Left lung (tissue), 10 donors: ENCODE data around the gene GPX2. TPM values are rescaled to one million over a fixed set of nuclear protein-coding genes. Genes with fewer than 3 reads are reported as not detected.

Experiments
- ATAC-seq: fragments of 200-7000 bp; cut with Tn5 transposase; one replicate; pipeline ENCODE4 v1.9.1; 2020; ENCODE audit warnings: moderate library complexity
- DNase-seq, 4 donors: peaks; one replicate each; pipeline ENCODE4 v3.0.0-alpha.2; 2013 to 2020
- H3K27ac ChIP-seq, 2 donors: fragments of 200-600 bp; sonication (generic) in 1 of 2; one replicate each; pipeline versions ENCODE4 v1.5.0 to v1.8.0; 2020 to 2021
- H3K27me3 ChIP-seq, 2 donors: fragments of 200-600 bp; sonication (generic) in 1 of 2; one replicate each; pipeline versions ENCODE4 v1.5.0 to v1.8.0; 2020 to 2021
- H3K36me3 ChIP-seq, 2 donors: fragments of 200-600 bp; sonication (generic) in 1 of 2; one replicate each; pipeline versions ENCODE4 v1.5.0 to v1.8.0; 2020 to 2021
- H3K4me1 ChIP-seq, 2 donors: fragments of 200-600 bp; one replicate each; pipeline ENCODE4 v1.8.0; 2021
- H3K4me3 ChIP-seq, 2 donors: fragments of 200-600 bp; sonication (generic) in 1 of 2; one replicate each; pipeline versions ENCODE4 v1.5.0 to v1.8.0; 2020 to 2021; ENCODE audit warnings: mild to moderate bottlenecking in 1 of 2
- H3K9me3 ChIP-seq, 2 donors: fragments of 200-600 bp; sonication (generic) in 1 of 2; one replicate each; pipeline versions ENCODE4 v1.5.0 to v1.8.0; 2020 to 2021
- intact Hi-C, 2 donors: fragments of 100-400 bp; cut with DNase I; formaldehyde crosslinking; loops; one replicate each; pipeline versions ENCODE4 v1.11.2 to v1.14.2; 2022
- polyA plus RNA-seq, 6 donors: library from polyadenylated mRNA; unstranded; fragments of 120-200 nt; gene quantifications; one replicate each; pipeline ENCODE4 v1.2.1, GENCODE V29; 2013; ENCODE audit not compliant: insufficient read length in 6 of 6
- total RNA-seq, 2 donors: library from RNA; stranded (reverse); fragmentation: NEBNext Ultra II Directional; extraction: Animal tissue kit (Norgen Biotek cat#: 25700); gene quantifications; one replicate each; pipeline ENCODE4 v1.2.1, GENCODE V29; 2021
- TF ChIP-seq, protein P1 (sequence below), 2 donors: fragments of 200-600 bp; sonication (generic) in 1 of 2; IDR thresholded peaks; one replicate each; pipeline versions ENCODE4 v1.5.0 to v1.8.0; 2021; ENCODE audit warnings: antibody characterized with exemption in 2 of 2
- donor health status: DM: no; HTN: yes; CAD: no.
- donor health status: DM: no; HTN: no; CAD: no.

The GPX2 gene
- total and polyA plus RNA-seq, 8 donors, result 0.62 to 2.8 (median 0.84) TPM

DNA sequence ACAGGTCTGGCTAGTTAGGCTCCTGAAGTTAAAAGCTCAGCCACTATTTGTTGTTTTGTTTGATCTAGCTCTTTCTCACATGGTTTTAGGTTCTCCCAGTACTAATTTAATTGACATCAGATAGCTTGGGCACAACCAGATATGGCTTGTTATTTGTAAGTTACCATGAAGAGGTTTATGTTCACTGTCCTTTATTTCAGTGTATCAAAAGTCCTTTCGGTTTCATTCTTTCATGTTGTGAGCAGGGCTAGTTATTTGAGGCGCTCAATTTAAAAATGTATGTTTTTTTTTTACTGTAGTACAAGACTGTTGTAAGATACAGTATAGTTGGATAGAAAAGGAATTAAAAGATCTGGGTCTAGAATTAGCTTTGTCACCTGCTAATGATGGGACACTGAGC lies 7.0 kb downstream of the GPX2 start:
- no peak for ATAC-seq
- Histone ChIP-seq H3K27me3 (no peaks in the 10 kb centered on the region), H3K9me3 (no peaks in the 10 kb centered on the region), H3K4me3 (no peak overlapping the region), H3K4me1 (no peaks in the 10 kb centered on the region), H3K27ac (no peak overlapping the region), H3K36me3 (peaks cover 0 to 52% of the 10 kb centered on the region in 2 donors)
- DNase-seq, result no peak
- intact Hi-C loops, result no loop called here
- TF ChIP-seq, protein P1, sequence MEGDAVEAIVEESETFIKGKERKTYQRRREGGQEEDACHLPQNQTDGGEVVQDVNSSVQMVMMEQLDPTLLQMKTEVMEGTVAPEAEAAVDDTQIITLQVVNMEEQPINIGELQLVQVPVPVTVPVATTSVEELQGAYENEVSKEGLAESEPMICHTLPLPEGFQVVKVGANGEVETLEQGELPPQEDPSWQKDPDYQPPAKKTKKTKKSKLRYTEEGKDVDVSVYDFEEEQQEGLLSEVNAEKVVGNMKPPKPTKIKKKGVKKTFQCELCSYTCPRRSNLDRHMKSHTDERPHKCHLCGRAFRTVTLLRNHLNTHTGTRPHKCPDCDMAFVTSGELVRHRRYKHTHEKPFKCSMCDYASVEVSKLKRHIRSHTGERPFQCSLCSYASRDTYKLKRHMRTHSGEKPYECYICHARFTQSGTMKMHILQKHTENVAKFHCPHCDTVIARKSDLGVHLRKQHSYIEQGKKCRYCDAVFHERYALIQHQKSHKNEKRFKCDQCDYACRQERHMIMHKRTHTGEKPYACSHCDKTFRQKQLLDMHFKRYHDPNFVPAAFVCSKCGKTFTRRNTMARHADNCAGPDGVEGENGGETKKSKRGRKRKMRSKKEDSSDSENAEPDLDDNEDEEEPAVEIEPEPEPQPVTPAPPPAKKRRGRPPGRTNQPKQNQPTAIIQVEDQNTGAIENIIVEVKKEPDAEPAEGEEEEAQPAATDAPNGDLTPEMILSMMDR (IDR thresholded peaks at IDR 0.05), result no peak

DNA sequence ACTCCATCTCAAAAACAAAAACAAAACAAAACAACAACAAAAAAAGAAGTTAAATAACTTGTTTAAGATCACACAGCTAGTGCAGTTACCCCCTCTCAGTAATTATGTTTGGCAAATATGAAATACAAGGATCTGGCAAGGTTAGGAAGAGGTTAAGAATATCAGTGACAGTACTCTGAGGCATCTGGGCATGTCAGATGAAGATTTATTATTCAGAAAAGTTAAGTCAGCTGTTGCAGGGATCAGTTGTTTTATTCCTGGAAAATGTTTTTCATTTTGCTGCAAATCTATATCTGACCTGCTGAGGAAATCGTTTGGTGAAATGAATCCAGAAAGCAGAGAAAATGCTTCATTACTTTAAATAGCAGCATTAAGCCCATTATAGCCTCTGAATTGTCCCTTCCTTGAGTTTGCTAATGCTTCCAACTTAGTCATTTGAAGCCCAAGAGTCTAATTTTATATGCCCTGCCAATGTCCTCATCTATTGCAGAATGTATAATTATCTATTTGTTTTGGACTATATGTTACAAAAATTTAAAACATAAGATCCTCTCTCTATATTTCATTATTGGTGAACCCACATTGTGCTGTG lies 8.1 kb downstream of the GPX2 start:
- intact Hi-C loops, result no loop called here
- ATAC-seq, result no peak
- no peak for DNase-seq
- no peak overlapping the region for H3K4me3 ChIP-seq
- no peaks in the 10 kb centered on the region for H3K27me3 ChIP-seq
- H3K27ac ChIP-seq, result no peak overlapping the region
- TF ChIP-seq, protein P1 (IDR thresholded peaks at IDR 0.05), result no peak
- peaks cover 0 to 55% of the 10 kb centered on the region in 2 donors for H3K36me3 ChIP-seq
- no peaks in the 10 kb centered on the region for H3K4me1 ChIP-seq
- H3K9me3 ChIP-seq, result no peaks in the 10 kb centered on the region

DNA sequence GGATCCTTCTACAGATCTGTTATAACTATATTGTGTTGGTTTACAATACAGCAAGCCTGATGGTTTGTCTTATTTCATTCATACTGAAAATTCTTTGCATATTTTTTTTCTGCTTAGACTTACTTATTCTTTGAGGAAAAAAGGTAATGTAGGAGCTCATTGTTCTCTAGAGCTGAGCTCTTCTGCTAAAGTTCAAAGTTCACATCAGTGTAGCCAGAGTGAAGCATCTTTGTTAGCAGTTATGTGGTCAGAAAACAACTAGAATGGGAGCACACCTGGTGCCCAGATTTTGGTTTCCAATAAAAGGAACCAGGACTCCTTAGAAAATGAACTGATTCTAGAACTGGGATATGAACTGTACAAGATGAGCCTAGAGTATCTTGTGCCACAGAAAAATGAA lies 10.3 kb downstream of the GPX2 start:
- no peaks in the 10 kb centered on the region for H3K9me3 ChIP-seq
- H3K27me3 ChIP-seq, result no peaks in the 10 kb centered on the region
- no peak overlapping the region for H3K27ac ChIP-seq
- DNase-seq, result no peak
- H3K4me3 ChIP-seq, result no peak overlapping the region
- intact Hi-C loops, result no loop called here
- H3K4me1 ChIP-seq, result no peaks in the 10 kb centered on the region
- no peak for ATAC-seq
- peaks cover 0 to 63% of the 10 kb centered on the region in 2 donors for H3K36me3 ChIP-seq
- TF ChIP-seq, protein P1 (IDR thresholded peaks at IDR 0.05), result no peak

DNA sequence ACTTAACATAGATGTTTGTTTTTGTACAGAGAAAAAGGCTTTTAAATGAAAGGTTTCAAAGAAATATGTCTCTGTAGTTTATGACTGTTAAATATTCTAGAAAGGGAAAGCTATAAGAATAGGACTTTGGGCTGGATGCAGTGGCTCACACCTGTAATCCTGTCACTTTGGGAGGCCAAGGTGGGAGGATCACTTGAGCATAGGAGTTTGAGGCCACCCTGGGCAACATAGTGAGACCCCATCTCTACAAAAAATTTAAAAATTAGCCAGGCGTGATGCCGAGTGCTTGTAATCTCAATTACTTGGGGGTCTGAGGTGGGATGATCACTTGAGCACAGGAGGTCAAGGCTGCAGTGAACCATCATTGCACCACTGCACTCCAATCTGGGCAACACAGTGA lies 11.4 kb downstream of the GPX2 start:
- TF ChIP-seq, protein P1 (IDR thresholded peaks at IDR 0.05), result no peak
- no peaks in the 10 kb centered on the region for H3K9me3 ChIP-seq
- DNase-seq (no peak), ATAC-seq (no peak)
- peaks cover 0 to 73% of the 10 kb centered on the region in 2 donors for H3K36me3 ChIP-seq
- no peaks in the 10 kb centered on the region for H3K4me1 ChIP-seq
- no peak overlapping the region for H3K4me3 ChIP-seq
- H3K27ac ChIP-seq, result no peak overlapping the region
- H3K27me3 ChIP-seq, result no peaks in the 10 kb centered on the region
- intact Hi-C loops, result no loop called here

DNA sequence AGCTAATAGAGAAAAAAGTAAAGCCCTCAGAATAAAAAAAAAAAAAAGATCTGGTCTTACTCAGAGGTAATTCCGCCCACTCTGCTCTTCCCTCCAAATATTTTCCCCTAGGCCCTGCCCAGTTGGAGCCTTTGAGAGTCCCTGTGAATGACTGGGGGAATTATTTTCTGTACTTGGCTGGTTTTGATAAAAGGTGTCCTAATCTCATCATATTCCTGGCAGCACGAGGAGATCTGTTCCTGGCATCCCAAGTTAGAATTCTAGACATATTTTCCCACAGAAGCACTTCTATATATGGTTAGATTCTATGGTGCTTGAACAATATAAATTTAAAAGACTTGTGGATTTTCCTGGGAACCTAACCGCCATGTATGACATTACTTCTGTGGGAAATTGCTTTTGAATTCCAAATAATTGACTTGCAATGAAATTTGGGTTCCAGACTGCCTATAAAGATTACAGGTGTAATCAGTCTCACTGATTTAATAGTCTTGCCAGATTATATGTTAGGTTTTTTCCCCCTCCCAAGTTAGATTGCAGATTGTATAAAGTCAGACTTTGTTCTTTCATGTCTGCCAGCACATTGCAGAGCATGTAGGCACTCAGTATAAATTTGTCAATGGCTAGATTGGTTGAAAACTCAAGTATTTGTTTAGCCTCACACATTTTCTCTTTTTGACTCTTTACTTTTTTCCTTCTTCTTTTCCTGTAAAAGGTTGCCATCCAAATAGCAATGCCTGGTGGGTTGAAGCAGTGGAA lies 12.3 kb downstream of the GPX2 start:
- Histone ChIP-seq H3K9me3 (no peaks in the 10 kb centered on the region), H3K36me3 (peaks cover 0 to 82% of the 10 kb centered on the region in 2 donors), H3K27ac (peak overlapping the region in 1 of 2 donors; percentile 21), H3K4me1 (no peaks in the 10 kb centered on the region), H3K27me3 (no peaks in the 10 kb centered on the region), H3K4me3 (no peak overlapping the region)
- DNase-seq, result no peak
- intact Hi-C loops, result no loop called here
- peak; percentile 33 for ATAC-seq
- TF ChIP-seq, protein P1 (IDR thresholded peaks at IDR 0.05), result no peak
